DMS153 treated with DMSO at 0.1 percent for 48 hours (cell line): ENCODE results near the gene AGT.
"Not testable (repeated sequence)": the region's sequence is repeated elsewhere in the genome, so short reads cannot be mapped to it uniquely, and the experiment has no call there.

Experiments used
- DNase-seq: peaks from one replicate; lab custom pipeline; 2025; ENCODE audit not compliant: unreplicated experiment; lab: John Stamatoyannopoulos, UW

The AGT gene

GRCh38 chr1:230744382-230744781 lies 30.5 kb upstream of the AGT start:
- no peak for DNase-seq

DNA sequence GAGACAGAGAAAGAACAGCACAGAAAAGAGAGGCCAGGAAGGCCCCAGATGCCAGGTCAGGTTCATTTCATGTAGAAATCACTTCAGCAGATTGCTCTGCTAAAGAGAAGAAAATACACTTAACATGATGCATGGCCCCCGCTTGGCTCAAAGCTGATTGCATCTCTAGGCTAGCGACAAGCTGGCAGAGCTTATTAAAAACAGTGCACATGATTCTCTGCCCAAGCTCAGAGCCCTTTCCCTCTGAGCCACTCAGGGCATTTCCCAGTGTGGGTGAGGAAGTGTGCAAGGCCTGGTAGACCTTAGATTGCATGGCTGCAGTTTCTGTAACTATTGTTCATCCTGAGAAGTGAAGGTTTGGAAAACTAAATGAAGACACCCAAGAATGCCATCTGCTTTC lies 30.0 kb upstream of the AGT start:
- DNase-seq: no peak

DNA sequence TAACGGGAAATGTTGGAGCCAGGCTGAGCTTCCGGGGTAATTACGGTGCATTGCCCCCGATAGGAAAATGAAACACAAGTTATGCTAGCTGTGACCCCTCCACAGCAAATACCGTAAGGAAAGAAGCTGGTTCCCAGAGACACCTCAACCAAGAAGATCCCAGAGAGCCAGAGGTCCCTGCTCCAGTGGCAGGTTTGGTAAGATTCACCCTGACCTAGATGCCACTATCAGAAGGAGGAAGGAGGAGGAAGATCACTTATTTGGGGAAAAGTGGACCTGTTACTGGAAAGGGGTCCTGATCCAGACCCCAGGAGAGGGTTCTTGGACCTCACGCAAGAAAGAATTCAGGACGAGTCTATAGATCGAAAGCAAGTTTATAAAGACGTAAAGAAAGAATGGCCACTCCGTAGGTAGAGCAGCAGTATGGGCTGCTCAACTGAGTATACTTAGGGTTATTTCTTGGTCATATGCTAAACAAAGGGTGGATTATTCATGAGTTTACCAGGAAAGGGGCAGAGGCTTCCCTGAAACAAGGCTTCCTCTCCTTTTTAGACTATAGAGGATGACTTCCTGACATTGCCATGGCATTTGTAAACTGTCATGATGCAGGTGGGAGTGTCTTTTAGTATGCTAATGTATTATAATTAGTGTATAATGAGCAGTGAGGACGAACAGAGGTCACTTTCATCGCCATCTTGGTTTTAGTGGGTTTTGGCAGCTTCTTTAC lies 25.8 kb upstream of the AGT start:
- no peak for DNase-seq

GRCh38 chr1:230737622-230738262 lies 23.8 kb upstream of the AGT start:
- no peak for DNase-seq

DNA sequence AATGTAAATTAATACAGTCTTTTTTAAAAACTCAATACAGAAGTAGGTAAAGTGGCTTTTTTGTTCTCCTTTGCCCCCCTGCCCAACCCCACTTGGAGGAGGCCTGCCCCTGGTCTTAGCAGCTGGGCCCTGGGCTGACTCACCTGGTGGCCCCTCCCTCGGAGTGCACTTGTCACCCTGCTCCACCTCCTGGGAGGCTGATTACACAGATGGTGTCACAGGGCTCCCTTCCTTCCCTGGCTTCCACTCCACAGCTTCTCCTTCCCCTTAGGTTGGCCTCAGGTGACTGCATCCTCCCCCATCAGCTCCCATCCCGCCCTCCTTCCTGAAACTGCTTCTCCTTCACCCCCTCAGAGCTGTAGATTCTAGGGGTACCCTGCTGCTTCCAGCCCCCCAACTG lies 21.5 kb upstream of the AGT start:
- DNase-seq: no peak

- no peak for DNase-seq
Measured at GRCh38 chr1:230730977-230731376, 17.1 kb upstream of the AGT start.

DNA sequence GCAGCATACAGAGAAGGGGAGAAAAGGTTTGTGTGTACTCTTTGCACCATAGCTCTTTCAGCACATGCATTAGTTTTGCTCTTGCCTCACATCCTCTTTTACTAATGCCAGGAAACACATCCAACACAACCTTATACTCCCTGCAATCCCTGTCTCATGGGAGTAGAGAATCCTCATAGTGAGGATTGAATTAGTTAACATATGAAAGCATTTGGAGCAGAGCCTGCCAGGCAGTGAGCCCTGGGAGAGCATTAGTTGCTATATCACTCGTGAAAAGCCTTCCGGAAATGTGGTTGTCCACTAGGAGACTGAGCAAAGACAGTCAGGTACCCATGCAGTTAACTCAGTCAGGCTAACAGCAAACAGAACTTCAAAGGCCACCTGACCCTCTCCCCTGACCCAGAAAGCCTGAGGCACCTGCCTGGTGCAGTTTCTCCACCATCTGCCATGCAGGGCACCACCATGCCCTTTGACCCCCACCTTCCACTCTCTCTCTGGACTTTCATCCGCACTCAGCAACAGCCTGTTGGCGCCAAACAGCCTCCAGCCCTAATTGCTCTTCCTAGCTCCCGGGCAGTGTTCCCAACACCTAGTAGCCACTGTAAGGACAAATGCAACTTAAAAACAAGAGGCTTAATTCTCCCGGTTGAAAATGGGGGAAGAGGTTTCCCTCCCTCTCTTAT lies 14.9 kb upstream of the AGT start:
- no peak for DNase-seq

GRCh38 chr1:230725256-230726012 lies 11.5 kb upstream of the AGT start:
- no peak for DNase-seq

GRCh38 chr1:230721849-230722522 lies 8.1 kb upstream of the AGT start:
- not testable (repeated sequence) for DNase-seq

GRCh38 chr1:230717251-230717650 lies 3.3 kb upstream of the AGT start:
- no peak for DNase-seq

- DNase-seq: not testable (repeated sequence)
Measured at GRCh38 chr1:230716453-230716852, 2.5 kb upstream of the AGT start.

- no peak for DNase-seq
Measured at GRCh38 chr1:230715510-230715909, 1.6 kb upstream of the AGT start.

GRCh38 chr1:230713547-230713914 lies 391 bp downstream of the AGT start:
- no peak for DNase-seq

GRCh38 chr1:230713138-230713537 lies 784 bp downstream of the AGT start:
- DNase-seq: no peak

DNA sequence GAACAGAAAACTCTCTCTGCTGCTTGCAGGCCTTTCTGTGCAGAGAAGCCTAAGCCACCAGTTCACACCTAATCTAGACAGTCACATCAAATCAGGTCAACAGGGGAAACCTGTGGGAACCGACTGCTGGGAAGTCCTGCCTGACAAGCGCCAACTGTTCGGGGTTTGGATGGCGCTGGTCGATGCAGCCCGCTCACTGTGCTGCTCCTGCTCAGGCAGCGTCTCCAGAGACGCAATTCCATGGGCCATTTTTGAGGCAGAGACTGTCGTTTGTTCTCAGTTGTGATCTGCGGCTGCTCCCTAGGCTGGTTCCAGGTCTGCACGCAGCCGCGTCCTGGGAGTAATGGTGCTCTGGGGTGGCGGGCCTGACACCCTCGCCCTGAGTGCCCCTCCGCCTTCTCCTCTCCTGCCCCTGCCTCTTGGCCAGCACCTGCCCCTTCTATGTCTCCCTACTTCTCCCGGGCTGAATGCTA lies 1.4 kb downstream of the AGT start:
- DNase-seq: no peak

DNA sequence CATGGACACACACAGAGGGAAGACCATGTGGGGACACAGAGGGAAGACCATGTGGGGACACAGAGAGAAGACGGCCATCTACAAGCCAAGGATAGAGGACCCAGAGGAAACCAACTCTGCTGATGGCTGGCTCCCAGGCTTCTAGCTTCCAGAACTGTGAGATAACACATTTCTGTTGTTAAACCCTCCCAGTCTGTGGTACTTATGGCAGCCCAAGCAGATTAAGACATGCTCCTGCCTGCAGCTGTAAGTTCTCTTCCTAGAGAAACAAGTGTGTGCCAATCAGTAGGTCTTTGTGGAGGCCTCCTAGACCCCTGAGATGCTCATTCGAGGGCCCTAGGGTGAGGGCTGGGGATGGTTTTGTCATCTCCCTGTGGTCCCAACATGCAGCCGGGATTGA lies 2.7 kb downstream of the AGT start:
- no peak for DNase-seq

GRCh38 chr1:230710543-230710904 lies 3.4 kb downstream of the AGT start:
- no peak for DNase-seq

DNA sequence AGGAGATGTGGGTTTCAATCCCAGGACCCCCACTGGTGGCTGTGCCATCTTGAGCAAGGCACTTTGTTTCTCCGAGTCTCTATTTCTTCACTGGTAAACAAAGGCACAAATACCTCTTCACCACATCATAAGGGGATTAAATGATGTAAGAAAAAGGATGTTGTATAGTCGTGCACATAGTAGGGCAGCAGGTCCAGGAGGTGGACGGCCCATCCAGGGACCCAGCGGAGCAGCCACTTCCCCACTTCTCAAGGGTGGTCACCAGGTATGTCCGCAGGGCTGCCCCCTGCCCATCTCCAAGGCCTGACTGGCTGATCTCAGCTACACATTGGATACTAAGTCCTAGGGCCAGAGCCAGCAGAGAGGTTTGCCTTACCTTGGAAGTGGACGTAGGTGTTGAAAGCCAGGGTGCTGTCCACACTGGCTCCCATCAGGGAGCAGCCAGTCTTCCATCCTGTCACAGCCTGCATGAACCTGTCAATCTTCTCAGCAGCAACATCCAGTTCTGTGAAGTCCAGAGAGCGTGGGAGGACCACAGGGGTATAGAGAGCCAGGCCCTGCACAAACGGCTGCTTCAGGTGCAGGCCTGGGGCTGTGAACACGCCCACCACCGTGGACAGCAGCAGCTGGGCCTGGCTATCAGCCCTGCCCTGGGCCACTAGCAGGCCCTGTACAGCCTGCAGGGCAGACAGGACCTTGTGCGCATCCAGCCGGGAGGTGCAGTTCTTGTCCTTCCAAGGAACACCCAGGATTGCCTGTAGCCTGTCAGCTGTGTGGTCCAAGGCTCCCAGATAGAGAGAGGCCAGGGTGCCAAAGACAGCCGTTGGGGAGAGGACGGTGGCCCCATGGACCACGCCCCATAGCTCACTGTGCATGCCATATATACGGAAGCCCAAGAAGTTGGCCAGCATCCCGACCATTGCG lies 4.0 kb downstream of the AGT start:
- DNase-seq: no peak

DNA sequence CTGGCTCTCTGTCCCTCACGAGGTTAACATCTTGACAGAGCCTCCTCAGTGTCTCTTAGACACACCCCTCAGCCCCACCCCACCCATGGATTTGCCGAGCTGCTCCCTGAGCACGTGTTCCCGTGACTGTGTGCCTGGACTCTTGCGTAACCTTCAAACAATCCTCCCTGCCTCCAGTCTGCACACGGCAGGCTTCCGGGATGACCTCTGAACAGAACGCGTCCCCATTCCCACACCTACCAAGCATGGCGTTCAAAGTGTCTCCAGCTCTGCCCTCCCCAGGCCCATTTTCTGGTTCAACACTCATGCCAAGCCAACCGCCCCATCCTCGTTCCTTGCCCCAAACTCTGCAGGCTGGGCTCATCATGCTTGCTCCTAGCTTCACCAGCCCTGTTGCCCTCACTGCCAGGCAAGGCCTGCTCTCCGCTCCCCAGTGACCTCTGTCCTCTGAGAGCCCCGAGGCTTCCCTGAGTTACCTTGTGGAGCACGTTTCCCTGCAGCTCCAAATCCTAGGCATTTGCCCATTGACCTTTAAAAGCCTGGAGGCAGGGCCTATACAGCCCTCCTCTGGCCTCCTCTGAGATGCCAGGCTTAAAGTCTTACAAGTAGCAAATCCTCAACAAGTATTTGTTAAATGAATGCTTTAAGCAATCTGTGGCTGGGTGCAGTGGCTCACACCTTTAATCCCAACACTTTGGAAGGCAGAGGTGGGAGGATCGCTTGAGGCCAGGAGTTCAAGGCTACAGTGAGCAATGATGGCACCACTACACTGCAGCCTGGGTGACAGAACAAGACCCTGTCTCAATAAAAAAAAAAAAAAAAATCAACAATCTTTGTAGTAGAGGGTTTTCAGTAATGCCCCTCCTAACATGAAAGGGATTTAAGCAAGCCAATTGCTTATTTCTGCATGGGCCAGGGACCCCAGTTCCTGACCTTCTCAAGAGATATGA lies 5.0 kb downstream of the AGT start:
- no peak for DNase-seq
